ENCODE results near the gene FMNL1.

The FMNL1 gene

DNA sequence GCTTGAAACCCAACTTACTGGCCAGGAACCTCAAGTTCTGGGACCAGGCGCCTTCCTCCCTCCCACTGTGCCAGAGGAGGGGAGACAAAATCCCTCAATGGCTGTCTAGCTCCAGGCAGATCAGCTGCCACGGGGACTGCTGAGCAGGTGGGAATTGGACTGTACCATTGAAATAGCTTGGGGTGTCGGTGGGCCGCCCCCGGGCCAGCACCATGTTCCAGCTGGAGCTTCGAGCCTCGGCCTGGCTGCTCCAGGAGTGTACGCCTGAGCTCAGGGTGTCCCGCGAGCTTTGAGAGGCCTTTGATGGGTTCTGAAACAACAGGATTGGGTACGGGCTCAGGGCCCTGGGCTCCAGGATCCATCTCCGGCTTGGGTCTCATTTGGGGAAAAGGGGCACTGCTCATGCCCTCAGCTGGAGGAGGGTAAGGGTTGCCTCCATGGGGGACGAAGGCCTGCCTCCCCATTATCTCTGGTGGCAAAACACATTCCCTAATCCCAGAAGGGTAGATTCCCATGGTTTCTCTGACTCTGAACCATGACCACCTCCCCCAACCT is 44.8 kb downstream of the FMNL1 start:
- H3K4me3 ChIP-seq (ENCODE audit: low read depth, low read length), result no peak overlapping the region
- TF ChIP-seq, protein P1, sequence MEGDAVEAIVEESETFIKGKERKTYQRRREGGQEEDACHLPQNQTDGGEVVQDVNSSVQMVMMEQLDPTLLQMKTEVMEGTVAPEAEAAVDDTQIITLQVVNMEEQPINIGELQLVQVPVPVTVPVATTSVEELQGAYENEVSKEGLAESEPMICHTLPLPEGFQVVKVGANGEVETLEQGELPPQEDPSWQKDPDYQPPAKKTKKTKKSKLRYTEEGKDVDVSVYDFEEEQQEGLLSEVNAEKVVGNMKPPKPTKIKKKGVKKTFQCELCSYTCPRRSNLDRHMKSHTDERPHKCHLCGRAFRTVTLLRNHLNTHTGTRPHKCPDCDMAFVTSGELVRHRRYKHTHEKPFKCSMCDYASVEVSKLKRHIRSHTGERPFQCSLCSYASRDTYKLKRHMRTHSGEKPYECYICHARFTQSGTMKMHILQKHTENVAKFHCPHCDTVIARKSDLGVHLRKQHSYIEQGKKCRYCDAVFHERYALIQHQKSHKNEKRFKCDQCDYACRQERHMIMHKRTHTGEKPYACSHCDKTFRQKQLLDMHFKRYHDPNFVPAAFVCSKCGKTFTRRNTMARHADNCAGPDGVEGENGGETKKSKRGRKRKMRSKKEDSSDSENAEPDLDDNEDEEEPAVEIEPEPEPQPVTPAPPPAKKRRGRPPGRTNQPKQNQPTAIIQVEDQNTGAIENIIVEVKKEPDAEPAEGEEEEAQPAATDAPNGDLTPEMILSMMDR (IDR thresholded peaks at IDR 0.05; ENCODE audit: borderline replicate concordance, insufficient read depth, low read depth, low read length), result no peak

DNA sequence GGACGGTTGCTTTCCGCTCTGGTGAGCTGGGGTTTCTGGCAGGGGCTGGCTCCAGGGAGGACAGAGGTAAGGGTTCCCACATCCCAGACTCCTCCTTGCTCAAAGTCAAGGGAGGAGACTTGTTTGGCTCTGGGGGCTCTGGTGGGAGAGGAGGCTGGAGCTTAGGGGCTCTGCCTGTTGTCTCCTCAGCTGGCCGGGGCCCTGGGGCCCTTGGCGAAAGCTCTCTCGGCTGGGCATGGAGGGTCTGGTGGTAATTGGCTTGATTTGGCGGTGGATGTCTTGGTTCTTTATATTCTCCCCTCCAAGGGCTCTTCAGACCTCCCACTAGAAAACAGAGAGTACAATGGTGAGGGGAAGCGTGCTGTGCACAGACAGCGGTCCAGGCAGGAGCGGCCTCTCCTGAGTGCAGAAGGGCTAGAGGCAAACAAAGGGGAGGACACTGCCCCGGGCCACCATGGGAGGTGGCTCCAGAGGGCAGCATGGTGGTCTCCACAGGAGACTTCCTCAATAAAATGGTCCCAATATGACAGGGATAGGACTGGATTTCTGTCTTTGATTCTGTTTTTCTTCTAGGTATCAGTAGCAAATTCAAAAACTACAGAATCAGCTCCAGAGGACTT is 45.9 kb downstream of the FMNL1 start:
- TF ChIP-seq, protein P1 (IDR thresholded peaks at IDR 0.05; ENCODE audit: borderline replicate concordance, insufficient read depth, low read depth, low read length), result no peak
- no peak overlapping the region for H3K4me3 ChIP-seq (ENCODE audit: low read depth, low read length)

GRCh38 chr17:45269912-45270311 is 48.2 kb downstream of the FMNL1 start:
- TF ChIP-seq, protein P1 (IDR thresholded peaks at IDR 0.05; ENCODE audit: borderline replicate concordance, insufficient read depth, low read depth, low read length), result no peak
- no peak overlapping the region for H3K4me3 ChIP-seq (ENCODE audit: low read depth, low read length)

GRCh38 chr17:45270828-45271418 is 49.2 kb downstream of the FMNL1 start:
- H3K4me3 ChIP-seq (ENCODE audit: low read depth, low read length), result no peak overlapping the region
- TF ChIP-seq, protein P1 (IDR thresholded peaks at IDR 0.05; ENCODE audit: borderline replicate concordance, insufficient read depth, low read depth, low read length), result peak; percentile 86

DNA sequence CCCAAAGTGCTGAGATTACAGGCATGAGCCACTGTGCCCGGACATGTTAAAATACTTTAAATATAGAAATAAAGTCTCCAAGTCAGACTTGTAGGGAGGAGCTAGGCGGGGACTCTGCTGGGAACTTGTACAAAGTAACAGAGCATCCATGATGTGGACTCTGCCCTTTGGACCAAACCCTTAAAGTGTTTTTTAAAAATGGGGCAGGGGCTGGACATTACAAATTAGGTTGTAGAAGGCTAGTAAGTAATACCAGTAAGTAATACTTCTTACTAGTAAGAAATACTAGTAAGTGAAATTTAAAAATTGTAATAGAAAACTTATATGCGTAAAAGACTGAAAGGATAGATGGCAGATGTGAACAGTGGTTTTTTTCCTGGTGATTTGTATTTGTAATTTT is 49.9 kb downstream of the FMNL1 start:
- TF ChIP-seq, protein P1 (IDR thresholded peaks at IDR 0.05; ENCODE audit: borderline replicate concordance, insufficient read depth, low read depth, low read length), result no peak
- no peak overlapping the region for H3K4me3 ChIP-seq (ENCODE audit: low read depth, low read length)

GRCh38 chr17:45273551-45273957 is 51.9 kb downstream of the FMNL1 start:
- no peak overlapping the region for H3K4me3 ChIP-seq (ENCODE audit: low read depth, low read length)
- TF ChIP-seq, protein P1 (IDR thresholded peaks at IDR 0.05; ENCODE audit: borderline replicate concordance, insufficient read depth, low read depth, low read length), result no peak

DNA sequence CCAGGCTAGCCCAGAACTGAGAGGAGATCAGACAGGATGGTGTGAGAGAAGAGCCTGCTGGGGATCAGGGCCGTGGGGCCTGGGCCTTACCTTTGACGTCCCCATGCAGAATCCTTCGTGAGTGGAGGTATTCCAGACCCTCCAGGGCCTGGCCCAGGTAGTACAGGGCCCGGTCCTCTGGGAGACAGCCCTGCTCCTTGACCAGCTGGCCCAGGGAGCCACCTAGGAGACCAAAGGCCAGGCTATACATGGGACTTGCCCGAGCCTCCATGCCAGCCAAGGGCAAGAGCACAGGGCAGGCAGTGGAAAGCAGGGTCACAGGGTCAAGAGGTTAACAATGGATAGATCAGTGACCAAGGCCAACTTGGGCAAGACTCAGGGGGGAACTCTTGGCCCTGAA is 52.3 kb downstream of the FMNL1 start:
- TF ChIP-seq, protein P1 (IDR thresholded peaks at IDR 0.05; ENCODE audit: borderline replicate concordance, insufficient read depth, low read depth, low read length), result no peak
- no peak overlapping the region for H3K4me3 ChIP-seq (ENCODE audit: low read depth, low read length)
